CD4-positive, alpha-beta T cell treated with Interleukin-12 subunit alpha and Interleukin-12 subunit beta, for 1 hour (primary cell): ENCODE data around the gene PNPLA7.

Source experiments
- DNase-seq: peaks from one replicate; pipeline ENCODE4 v3.0.0-alpha.2; 2020

Gene PNPLA7

DNA sequence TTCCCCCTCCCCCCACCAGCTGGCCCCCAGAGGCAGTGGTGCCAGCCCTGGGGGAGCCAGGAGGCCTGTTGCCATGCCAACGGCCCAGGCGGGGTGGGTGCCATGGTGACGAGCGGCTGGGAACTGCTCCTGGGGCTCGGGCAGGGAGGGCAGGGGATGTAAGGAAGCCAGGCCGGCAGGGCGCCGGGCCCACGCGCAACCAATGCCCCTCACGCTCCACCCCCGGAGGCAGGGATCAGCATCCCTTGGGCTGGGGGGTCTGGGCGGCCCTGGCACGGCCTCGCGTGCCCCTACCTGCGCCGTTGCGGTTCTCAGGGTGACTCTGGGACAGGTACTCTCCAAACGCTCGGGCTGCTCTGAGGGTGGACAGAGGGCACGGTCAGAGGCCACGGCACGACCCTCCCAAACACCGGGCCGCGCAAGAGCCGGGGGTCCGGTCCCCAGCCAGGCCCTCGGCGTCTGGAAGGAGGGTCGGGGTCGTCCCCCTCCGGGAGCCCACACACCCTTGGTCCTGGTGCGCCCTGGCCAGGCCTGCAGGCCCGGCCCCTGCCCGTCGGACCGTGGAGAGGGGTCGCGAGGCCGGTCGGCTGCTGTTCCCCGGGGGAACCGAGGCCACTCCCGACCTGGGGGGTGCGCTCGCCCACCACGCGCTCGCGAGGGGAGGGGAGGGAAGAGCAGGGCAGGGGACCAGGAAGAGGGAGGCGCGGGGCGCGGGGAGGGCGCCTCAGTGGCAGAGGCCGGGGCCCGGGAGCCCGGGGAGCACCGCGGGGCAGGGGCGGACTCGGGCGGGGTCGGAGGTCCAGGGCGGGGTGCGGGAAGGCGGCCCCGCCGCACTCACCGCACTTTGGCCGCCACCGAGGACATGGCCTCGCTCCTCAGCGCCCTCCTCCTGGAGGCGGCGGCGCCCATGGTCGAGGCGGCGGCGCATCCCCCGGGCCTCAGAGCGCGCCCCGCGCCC lies 91.7 kb downstream of the PNPLA7 start:
- DNase-seq: no peak

DNA sequence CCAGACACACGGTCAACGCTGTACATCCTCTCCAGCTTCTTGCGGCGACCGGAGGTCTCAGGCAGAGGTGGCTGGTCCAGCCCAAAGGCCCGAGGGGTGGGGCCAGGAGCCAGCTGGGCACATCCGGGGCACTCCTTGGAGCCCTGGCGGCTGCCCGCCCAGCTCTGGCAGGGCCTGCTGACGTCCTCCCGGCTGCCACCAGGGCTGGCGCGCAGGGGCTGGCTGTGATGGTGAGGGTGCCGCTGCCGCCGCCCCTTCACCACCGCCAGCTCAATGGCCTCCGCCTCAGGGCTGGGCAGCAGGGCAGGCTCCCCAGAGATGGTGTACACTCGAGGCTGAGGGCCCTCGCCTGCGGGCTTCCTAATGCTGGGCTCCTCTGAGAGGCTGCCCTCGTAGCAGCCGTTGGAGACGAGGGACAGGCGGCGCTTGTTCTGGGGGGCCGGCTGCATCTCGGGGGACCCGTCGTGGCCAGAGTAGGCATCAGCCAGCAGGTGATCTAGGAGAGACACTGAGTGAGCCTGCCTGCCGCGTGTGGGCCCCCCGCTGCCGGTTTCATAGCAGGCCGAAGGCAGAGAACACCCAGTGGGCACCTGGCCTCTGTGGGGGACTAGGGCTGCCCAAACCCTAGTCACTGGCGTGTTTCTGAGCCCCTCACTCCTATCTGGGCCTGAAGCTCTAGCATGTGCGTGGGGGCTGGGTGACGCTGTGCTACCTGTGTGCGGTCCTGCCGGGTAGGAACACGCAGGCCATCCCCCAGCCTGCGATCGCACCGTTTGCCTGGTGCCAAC lies 92.6 kb downstream of the PNPLA7 start:
- no peak for DNase-seq

DNA sequence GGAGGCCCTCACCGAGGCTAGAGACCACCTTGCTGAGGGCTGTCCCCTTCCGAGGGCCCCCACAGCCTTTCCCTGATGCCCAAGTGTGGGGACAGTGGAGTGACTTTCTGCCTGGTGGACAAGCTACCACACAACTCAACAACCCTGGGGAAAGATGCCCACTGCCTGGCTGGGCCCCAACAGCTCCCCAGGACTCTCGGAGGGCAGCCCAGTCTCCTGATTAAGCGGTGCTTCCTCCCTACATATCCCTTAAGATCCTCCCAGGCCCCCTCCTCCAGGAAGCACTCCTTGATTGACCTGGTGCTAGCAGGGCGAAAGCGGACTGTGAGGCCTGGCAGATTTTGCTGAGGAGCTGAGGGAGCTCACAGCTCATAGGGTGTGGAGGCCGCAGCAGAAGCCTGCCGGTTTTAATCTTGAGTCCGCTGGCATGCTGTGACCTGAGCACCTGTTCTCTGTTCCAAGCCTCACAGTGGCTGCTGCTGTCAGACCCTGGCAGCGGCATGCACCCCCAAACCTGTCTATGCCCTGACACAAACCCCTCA lies 93.3 kb downstream of the PNPLA7 start:
- no peak for DNase-seq

DNA sequence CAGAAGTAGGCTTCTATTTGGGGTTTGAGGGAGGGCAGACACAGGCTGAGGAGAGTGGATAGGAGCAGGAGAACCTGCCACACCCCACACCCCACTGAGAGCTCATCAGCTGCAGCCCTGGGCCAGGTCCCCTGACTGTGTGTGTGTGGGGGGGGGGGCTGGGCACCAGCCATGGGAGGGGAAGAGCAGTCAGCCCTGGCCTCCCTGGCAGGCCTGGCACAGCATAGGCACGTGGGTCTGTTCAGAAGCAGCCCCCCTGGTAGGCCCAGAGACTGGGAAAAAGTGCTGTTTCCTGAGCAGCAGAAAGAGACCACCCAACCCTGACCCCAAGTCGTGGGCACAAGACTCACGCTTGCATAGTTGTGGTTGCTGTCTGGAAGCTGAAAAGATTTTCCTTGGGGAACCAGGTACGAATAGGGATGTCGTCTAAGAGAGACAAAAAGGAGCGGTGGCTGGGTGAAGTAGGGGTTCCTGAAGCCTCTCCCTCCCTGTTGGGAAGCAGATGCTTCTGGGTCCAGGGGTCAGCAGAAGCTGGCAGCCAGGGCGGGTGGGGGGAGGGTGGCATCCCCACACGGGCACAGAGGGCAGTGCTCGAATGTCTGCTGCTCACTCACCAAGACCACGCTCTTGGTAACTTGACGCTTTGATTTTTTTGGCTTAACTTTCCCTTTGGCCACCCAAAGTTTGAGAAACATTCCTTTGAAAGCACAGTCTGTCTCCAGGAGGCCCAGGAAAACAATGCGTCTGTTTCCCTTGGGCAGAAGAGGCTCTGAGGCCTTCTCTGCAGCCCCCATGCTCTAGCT lies 93.9 kb downstream of the PNPLA7 start:
- no peak for DNase-seq

DNA sequence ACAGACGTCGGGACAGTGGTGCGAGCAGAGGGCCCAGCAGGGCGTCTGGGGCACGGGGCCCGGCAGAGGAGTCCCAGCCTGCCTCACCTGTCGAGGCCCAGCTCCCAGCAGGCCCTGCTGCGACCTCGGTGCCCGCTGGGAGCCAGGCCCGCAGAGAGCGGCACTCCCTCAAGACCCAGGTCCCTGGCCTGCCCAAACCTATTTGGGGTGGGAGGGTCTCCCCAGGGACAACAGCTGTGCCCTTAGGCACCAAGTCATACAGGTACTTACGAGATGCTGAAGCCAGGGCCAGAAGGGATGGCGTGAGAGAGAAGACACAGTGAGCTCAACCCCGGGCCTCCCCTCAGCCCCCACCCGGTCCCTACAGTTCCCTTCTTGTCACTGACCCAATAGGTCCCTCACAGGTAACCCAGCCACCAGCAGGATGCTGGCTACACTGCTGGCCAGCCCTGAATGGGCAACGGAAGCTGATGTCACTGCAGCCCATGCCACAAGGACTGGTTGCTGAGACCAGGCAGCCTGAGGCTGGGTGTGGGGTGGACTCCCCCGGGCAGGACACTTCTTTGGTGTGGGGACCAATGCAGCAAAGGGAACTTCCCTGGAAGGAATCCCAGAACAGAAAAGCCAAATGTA lies 94.7 kb downstream of the PNPLA7 start:
- no peak for DNase-seq

DNA sequence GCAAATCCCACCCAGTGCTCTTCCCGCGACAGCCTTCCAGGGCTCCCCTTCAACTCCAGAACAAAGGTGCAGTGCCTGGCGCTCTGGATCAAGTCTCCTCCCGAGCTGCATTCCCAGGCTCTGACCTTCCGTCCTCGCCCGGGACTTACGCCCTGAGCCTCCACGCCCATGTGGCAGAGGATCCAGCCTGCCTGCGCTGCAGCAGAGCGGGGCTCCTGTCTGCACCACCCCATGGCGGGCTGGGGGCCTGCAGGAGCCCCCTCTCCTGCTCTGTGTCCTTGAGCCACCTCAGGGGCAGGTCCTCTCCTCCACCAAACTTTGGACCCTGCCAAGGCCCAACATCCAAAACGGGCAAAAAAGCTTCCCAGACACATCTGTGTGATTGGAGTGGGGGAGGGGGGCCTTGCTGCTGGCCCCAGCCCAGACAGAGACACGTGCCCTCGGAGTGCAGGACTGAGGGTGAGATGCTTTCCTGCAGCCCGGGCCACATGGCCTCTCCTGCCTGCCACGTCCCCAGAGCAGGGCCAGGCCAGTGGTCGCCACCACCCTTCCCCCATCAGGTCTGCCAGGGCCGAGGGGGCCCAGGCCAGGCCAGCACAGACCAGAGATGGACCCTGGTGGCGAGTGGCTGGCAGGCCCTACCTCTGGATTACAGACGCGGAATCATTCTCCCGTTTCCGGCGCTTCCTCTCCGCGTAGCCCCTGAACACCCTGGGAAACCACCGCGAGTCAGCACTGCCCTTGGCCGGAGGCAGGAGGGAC lies 95.4 kb downstream of the PNPLA7 start:
- DNase-seq: no peak

DNA sequence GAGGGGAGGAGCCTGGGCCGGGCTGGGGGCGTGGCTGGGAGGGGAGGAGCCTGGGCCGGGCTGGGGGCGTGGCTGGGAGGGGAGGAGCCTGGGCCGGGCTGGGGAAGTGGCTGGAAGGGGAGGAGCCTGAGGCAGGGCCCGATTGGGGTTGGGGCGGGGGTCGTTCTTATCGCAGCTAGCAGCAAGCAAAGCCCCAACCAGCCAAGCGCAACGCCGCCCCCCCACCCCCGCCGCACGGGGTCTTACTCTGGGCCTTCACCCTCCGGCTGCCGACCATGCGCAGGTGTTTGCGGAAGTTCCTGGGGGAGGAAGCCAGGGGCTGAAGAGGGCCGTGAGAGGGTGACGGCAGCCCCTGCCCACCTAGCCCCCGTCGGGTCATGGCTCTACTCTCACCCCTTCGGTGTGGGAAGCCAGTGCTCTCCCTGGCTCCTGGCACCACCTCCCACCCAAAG lies 96.0 kb downstream of the PNPLA7 start:
- DNase-seq: peak; percentile 45

DNA sequence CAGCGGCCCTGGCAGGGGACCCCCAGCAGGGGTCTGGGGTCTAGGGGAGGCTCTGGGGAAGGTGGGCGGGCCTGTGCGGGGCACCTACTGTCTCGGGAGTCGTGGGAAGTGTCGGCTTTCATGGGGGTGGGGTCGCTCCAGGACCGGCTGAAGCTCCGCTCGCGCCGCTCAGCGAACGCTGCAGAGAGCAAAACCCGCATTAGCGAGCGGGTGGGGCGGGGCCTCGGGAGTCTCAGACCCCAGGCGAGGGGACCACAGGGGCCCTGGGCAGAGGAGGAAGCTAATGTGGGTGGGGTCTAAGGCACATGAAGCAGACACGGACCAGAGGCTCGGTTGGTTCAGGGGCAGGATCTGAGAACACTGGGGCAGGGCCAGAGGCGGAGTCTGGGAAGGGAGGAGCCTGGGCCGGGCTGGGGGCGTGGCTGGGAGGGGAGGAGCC lies 96.5 kb downstream of the PNPLA7 start:
- DNase-seq: peak; percentile 64

DNA sequence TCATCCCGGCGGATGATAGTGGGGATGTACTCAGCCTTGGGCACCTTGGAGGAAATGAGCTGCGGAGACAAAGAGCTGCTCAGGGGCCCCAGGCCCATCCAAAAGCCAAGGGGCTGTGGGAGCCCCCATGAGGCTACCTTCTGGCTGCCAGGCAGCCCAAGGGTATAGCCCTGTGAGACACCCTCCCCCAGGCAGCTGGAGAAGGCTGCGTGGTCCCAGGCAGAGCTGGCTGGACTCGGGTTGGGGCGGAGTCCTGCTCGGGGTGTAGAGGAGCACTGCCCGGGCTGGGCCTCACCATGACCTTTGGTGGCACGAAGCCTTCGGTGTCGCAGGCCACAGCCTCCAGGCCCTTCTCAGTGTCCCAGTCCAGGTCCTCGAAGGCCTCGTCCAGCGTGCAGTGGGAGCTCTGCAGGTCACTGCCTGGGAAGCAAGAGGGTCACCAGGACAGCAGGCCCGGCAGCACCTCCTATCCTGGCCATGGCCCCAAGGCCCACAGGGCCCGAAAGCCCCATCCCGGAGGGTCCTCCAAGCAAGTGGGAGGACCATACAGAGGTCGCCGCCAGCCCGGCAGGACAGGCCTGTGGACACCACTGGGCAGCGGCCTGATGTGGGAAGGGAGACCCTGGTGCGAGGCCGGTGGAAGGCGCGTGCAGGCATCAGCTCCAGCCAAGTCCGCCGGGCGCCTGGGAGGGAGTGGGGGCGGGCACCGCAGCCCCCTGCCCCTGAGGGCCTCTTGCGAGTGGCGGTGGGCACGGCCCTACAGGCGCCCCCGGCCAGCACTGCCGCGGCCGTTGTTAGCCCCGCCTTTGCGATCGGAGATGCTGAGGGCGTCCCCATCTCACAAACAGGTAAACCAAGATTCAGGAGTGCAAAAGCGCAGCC lies 97.2 kb downstream of the PNPLA7 start:
- no peak for DNase-seq

DNA sequence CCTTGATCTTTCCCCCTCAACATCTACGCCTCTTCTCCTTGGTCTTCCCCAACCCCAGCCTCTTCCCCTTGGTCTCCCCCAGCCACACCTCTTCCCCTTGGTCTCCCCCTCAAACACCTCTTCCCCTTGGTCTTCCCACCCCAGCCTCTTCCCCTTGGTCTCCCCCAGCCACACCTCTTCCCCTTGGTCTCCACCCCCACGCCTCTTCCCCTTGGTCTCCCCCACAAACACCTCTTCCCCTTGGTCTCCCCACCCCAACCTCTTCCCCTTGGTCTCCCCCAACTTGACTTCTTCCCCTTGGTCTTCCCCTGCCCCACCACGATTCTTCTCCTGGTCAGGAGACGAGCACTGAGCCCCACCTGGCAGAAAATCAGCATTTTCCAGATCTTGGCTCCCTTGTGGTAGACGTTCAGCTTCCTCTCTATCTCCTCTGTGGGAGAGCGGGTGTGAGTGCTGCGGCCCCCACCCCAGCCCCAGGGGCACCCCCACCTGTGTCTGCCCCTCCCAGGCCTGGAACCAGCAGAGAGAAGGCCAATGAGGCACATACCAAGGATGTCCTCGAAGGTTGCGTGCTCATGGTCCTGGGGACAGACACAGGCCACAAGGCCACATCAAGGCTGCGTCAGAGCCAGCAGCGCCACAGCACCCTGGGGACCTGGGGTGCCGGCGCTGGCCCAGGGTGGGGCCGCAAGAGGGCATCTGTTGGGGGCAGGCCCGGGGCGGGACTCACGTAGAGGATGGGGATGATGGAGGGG lies 98.0 kb downstream of the PNPLA7 start:
- no peak for DNase-seq

DNA sequence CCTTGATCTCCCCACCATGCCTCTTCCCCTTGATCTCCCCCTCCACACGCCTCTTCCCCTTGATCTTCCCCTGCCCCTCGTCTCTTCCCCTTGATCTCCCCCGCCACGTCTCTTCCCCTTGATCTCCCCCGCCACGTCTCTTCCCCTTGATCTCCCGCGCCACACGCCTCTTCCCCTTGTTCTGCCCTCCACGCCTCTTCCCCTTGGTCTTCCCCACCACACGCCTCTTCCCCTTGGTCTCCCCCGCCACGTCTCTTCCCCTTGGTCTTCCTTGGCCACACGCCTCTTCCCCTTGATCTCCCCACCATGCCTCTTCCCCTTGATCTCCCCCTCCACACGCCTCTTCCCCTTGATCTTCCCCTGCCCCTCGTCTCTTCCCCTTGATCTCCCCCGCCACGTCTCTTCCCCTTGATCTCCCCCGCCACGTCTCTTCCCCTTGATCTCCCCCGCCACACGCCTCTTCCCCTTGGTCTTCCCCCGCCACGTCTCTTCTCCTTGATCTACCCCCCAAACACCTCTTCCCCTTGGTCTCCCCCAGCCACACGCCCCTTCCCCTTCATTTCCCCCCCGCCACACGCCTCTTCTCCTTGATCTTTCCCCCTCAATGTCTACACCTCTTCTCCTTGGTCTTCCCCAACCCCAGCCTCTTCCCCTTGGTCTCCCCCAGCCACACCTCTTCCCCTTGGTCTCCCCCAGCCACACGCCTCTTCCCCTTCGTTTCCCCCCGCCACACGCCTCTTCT lies 98.8 kb downstream of the PNPLA7 start:
- peak; percentile 36 for DNase-seq

DNA sequence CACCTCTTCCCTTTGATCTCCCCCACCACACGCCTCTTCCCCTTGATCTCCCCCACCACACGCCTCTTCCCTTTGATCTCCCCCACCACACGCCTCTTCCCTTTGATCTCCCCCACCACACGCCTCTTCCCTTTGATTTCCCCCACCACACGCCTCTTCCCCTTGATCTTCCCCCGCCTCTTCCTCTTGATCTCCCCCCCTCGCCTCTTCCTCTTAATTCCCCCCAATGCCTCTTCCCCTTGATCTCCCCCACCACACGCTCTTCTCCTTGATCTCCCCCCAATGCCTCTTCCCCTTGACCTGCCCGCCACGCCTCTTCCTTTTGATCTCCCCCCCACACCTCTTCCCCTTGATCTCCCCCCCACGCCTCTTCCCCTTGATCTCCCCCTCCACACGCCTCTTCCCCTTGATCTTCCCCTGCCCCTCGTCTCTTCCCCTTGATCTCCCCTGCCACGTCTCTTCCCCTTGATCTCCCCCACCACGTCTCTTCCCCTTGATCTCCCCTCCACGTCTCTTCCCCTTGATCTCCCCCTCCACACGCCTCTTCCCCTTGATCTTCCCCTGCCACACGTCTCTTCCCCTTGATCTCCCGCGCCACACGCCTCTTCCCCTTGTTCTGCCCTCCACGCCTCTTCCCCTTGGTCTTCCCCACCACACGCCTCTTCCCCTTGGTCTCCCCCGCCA lies 99.5 kb downstream of the PNPLA7 start:
- peak; percentile 80 for DNase-seq

DNA sequence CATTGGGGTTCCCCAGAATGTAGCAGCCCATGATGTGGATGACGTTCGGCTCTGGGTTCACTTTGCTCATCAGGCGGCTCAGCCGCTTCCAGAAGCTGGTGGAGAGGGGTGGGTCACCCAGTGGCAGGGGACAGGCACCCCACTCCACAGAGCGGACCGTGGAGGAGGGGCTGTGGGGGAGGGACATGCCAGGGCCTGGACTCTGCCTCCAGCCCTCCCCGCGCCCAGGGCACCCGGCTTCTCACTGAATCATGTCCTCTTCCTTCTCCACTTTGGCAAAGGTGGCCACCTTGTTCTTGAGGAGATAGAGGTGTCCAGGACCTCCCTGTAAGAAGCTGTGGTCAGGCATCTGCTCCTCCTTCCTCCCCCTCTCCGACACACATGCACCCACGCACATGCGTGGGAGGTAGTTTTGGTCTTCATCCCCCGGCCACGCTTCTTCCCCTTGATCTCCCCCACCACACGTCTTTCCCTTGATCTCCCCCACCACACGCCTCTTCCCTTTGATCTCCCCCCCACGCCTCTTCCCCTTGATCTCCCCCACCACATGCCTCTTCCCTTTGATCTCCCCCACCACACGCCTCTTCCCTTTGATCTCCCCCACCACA lies 100.2 kb downstream of the PNPLA7 start:
- DNase-seq: no peak

DNA sequence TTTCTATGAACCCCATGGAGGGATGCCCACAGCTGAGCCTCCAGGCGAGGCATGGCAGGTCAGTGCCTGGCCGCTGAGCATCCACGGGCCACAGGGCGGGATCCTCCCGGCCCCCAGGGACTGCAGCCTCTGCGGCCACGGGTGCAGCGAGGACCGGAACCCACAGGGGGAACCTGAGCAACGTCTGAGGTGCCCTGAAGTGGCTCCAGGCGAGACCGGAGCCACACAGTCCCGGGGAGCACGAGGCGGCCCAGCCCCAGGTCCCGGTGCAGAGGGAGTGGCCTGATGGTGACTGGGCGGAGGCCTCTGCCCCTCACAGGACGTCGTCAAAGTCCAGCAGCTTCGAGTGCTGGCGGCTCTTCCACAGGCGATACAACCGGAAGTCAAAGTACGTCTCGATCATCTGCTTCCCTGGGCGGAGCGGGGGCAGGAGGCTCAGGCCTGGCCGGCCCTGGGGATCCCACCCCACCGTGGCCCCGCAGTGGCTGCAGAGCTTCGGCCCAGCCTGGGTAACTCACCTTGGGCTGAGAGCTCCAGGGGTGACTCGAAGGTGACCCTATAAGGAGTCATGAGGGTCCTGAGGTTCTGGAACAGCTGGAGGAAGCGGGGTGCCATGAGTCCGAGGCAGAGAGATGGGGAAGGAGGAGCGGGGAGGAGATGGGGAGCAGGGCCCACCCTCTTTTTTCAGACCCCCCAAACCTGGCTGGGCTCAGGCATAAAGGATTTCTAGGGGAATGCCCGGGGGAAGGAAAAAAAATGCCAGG lies 100.9 kb downstream of the PNPLA7 start:
- DNase-seq: no peak

DNA sequence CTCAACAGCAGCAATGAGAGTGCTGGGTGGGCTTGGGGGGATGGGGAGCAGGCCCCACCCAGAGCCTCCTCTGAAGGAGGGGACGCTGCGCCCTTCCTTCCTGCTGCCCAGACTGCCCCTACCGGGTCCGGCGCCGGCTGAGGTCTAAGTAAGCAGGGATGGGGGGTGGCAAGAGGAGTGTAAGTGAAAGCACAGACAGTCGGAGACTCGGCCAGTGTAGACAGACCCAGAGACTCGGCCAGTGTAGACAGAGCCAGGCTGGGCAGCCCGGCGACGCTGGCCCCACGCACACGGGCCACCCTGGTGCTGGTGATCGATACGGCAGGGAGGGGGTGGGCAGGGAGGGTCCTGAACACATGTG lies 101.6 kb downstream of the PNPLA7 start:
- no peak for DNase-seq

DNA sequence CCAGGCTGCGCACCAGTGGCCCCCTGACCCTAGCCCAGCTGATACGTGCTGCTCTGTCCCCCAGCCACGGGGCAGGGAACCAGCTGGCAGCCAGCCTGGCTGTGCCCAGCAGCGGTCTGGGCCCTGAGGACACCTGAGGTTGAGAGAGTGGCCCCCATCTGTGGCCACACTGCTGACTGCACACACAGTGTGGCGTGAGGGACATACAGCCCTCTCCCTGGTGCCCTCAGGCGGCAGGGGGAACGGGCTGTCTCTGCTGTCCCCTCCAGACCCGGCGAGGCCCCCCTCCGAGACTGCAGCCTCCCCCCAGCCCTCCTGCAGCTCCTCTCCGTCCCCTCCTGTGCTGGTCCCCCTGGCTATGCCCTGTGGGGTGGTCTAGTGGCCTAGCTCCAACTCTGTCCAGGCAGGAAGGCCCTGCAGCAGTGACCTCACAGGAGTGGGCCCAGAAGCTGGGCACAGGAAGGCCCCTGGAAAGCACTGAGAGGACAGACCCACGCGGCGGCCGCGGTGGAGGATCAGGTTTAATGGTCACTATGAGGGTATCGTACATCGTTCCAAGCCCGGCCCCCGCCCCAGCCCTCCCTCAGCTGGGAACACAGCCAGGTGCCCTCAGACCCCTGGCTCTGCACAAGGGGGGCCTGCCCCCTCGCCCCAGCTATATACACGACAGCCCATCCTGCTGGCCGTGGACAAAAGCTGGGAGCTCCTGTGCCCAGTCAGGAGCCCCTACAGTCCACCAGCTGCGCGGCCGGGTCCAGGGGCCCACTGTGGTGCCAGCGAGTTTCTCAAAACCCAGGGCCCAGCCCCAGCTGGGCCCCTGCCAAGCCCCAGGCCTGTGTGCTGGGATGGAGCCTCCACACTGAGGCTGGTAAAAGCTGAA lies 102.2 kb downstream of the PNPLA7 start:
- no peak for DNase-seq
